ENCODE data around the gene GZMM.

DNA sequence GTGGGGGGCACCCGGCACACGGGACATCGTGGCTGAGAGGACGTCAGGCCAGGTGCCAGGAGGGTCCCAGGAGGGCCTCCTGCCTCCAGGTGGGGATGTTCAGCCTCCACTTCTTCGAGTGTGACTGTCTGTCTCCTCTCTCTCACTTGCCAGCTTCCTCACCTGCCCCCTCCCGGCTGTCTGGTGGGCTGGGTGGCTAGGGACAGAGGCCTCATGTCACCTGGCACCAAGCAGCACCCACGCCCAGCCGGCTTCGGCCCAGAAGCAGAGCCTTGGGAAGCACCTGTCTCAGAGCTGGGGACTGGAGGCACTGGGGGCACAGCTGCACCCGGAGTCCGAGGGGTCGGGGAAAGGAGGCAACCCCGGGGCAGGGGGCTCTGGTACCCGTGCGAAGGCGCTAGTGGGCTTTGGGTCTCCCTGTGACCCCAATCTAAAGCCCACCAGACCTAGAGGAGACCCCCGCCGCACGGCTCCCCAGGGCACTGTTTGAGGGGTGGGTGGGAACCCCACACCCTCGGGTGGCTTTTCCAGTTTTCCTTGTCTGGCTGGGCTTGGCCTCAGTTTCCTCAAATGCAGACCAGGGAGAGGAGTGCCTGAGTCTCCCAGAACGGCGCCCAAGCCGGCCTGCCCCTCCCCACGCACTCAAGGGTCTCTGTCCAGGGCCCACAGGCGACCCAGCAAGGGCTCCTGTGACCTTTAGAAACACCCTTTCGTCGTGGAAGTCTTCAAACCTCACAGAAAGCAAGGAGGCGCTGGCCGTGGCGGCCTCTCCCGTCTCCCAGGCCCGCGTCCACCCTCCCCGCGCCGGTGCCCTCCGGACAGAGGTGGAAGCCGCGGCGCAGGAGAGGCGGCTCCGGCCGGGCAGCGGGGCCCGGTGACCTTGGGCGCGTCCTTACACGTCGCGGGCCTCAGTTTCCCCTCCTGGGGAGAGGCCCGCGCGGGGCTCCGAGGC lies 45.2 kb downstream of the GZMM start:
- TF ChIP-seq SRF (IDR thresholded peaks at IDR 0.05; ENCODE audit: low read depth): no peak
- TF ChIP-seq, protein P1, sequence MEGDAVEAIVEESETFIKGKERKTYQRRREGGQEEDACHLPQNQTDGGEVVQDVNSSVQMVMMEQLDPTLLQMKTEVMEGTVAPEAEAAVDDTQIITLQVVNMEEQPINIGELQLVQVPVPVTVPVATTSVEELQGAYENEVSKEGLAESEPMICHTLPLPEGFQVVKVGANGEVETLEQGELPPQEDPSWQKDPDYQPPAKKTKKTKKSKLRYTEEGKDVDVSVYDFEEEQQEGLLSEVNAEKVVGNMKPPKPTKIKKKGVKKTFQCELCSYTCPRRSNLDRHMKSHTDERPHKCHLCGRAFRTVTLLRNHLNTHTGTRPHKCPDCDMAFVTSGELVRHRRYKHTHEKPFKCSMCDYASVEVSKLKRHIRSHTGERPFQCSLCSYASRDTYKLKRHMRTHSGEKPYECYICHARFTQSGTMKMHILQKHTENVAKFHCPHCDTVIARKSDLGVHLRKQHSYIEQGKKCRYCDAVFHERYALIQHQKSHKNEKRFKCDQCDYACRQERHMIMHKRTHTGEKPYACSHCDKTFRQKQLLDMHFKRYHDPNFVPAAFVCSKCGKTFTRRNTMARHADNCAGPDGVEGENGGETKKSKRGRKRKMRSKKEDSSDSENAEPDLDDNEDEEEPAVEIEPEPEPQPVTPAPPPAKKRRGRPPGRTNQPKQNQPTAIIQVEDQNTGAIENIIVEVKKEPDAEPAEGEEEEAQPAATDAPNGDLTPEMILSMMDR (IDR thresholded peaks at IDR 0.05 in 2 of 3, conservative IDR thresholded peaks at IDR 0.05 in 1 of 3; ENCODE audit: borderline replicate concordance in 1 of 3, insufficient read depth in 1 of 3, low read depth in 2 of 3, low read length in 2 of 3): no peak
- TF ChIP-seq EZH2phosphoT487 (IDR thresholded peaks at IDR 0.05; ENCODE audit: borderline replicate concordance): no peak
- no peak for TF ChIP-seq POLR2A (IDR thresholded peaks at IDR 0.05; ENCODE audit: borderline replicate concordance, extremely low read depth, insufficient read depth, insufficient read length)
- no peak for TF ChIP-seq SP1 (IDR thresholded peaks at IDR 0.05; ENCODE audit: low read depth)
- no peak for TF ChIP-seq POLR2AphosphoS5 (IDR thresholded peaks at IDR 0.05; ENCODE audit: low read depth, low read length)
- TF ChIP-seq EZH2 (IDR thresholded peaks at IDR 0.05): no peak
- TF ChIP-seq RAD21 (IDR thresholded peaks at IDR 0.05; ENCODE audit: low read depth): no peak
- TF ChIP-seq, protein P2, sequence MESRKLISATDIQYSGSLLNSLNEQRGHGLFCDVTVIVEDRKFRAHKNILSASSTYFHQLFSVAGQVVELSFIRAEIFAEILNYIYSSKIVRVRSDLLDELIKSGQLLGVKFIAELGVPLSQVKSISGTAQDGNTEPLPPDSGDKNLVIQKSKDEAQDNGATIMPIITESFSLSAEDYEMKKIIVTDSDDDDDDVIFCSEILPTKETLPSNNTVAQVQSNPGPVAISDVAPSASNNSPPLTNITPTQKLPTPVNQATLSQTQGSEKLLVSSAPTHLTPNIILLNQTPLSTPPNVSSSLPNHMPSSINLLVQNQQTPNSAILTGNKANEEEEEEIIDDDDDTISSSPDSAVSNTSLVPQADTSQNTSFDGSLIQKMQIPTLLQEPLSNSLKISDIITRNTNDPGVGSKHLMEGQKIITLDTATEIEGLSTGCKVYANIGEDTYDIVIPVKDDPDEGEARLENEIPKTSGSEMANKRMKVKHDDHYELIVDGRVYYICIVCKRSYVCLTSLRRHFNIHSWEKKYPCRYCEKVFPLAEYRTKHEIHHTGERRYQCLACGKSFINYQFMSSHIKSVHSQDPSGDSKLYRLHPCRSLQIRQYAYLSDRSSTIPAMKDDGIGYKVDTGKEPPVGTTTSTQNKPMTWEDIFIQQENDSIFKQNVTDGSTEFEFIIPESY (IDR thresholded peaks at IDR 0.05; ENCODE audit: extremely low read depth, insufficient replicate concordance, low read length): no peak
- TF ChIP-seq CBX3 (IDR thresholded peaks at IDR 0.05; ENCODE audit: low read depth): no peak
- TF ChIP-seq JUND (IDR thresholded peaks at IDR 0.05): no peak
- TF ChIP-seq SIN3A (IDR thresholded peaks at IDR 0.05; ENCODE audit: low read depth): no peak
- TF ChIP-seq, protein P3, sequence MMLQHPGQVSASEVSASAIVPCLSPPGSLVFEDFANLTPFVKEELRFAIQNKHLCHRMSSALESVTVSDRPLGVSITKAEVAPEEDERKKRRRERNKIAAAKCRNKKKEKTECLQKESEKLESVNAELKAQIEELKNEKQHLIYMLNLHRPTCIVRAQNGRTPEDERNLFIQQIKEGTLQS (IDR thresholded peaks at IDR 0.05): no peak
- no peak for TF ChIP-seq CEBPB (IDR thresholded peaks at IDR 0.05; ENCODE audit: low read depth)

Measured in HCT116 (cell line).